Neuron (in vitro differentiated cells): Measurements from ENCODE around the gene JMY.

Source experiments
- H2AFZ ChIP-seq: one replicate; pipeline ENCODE4 v1.6.1; 2013; ENCODE audit warnings: low read depth, mild to moderate bottlenecking, inconsistent platforms, low read length, moderate library complexity
- H3K27me3 ChIP-seq: one replicate; pipeline ENCODE4 v1.6.1; 2013; ENCODE audit warnings: low read length; ENCODE audit not compliant: insufficient read depth
- H3K36me3 ChIP-seq: one replicate; pipeline ENCODE4 v1.6.1; 2013; ENCODE audit warnings: low read length; ENCODE audit not compliant: insufficient read depth
- H3K4me1 ChIP-seq: one replicate; pipeline ENCODE4 v1.6.1; 2013; ENCODE audit warnings: low read length; ENCODE audit not compliant: insufficient read depth
- H3K4me3 ChIP-seq: 2 replicates; pipeline ENCODE4 v1.5.1; 2013; ENCODE audit warnings: mild to moderate bottlenecking, low read length, moderate library complexity
- H3K9me3 ChIP-seq: one replicate; pipeline ENCODE4 v1.6.1; 2013; ENCODE audit warnings: low read length

Gene JMY

DNA sequence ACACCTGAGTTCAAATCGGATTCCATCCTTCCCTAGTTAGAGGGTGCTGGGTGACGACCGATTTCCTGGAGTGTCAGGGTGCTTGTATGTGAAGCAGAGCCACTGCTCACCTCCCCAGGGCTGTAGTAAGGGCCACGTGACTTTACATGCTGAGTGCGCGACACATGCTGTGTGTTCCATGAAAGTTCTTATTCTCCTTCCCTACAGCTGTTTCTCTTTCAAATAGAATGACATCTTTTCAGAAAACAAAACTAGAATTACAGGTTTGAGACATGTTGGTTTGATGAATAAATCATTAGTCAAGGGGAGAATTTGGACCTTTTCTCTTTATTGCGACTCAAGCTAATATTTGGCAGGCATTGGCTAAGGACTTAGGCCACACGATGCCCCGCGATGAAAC is 113.1 kb downstream of the JMY start:
- Histone ChIP-seq H3K27me3 (no peaks in the 10 kb centered on the region), H3K36me3 (no peaks in the 10 kb centered on the region), H3K9me3 (no peaks in the 10 kb centered on the region), H2AFZ (no peak overlapping the region), H3K4me3 (no peak overlapping the region), H3K4me1 (no peaks in the 10 kb centered on the region)

DNA sequence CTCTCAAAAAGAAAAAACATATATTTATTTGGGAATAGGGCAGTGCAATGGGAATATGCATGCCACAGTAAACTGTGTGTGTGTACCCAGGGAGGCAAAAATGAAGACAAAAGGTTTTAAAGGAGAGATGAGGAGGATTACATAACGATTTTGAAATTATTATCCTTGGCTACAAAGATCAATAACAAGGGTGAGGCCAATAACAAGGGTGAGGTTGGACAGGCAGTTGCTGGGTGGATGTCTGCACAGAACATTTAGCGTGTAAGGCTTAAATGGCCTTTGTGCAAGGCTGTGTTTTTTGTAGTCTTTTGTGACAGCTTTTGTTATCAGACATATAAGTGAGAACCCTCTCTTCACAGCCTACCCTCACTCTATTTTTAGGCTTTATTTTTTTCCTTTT is 114.0 kb downstream of the JMY start:
- Histone ChIP-seq H3K36me3 (no peaks in the 10 kb centered on the region), H3K27me3 (no peaks in the 10 kb centered on the region), H3K9me3 (no peaks in the 10 kb centered on the region), H3K4me1 (no peaks in the 10 kb centered on the region), H3K4me3 (no peak overlapping the region), H2AFZ (no peak overlapping the region)

DNA sequence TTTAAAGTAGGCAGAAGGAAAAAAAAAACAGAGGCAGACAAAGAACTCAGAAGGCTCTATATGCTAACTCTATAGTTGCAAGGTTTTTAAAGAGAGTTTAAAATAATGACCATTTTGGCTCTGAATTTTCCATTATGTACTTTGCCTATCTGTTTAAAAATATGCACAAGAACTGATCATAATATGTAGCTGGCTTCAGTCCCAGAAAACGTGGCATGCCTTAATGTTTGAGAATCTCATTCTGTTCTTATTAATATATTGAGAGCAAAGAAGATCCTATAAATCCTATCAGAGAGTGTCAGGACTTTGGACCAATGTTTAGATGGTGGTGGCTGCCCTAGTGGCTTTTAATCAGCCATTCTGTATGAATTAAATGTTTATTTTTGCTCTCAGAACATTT is 121.5 kb downstream of the JMY start:
- Histone ChIP-seq H3K36me3 (no peaks in the 10 kb centered on the region), H3K4me3 (no peak overlapping the region), H3K4me1 (no peaks in the 10 kb centered on the region), H3K9me3 (no peaks in the 10 kb centered on the region), H3K27me3 (no peaks in the 10 kb centered on the region), H2AFZ (no peak overlapping the region)
